K562 (cell line): Measurements from ENCODE around the gene ITSN1. TPM values are rescaled to one million over a fixed set of nuclear protein-coding genes. Genes with fewer than 3 reads are reported as not detected.
A peak's percentile ranks its signal among the peaks of the same experiment; 100 is the strongest.

ENCODE experiments used
- ATAC-seq: fragments of 200-7000 bp; cut with Tn5 transposase; 3 replicates; pipeline ENCODE4 v1.9.1; 2020; ENCODE audit warnings: moderate library complexity
- BruUV-seq: library from RNA; stranded (reverse); fragments of 400-500 nt; replicated peaks from 2 replicates; lab custom pipeline; 2021; lab: Mats Ljungman, UMichigan
- CTCF ChIA-PET: fragments of 300-600 bp; formaldehyde crosslinking; extraction: SDS; loops from one replicate; lab custom pipeline; 2021; ENCODE audit warnings: low intra/inter-chr PET ratio; lab: Yijun Ruan, JAX
- POLR2A ChIA-PET: fragments of 300-600, 350-650 bp; sonication (Branson Sonifier 250); formaldehyde crosslinking; extraction: SDS; loops from one replicate; lab custom pipeline; 2021; ENCODE audit warnings: antibody characterized with exemption, inconsistent platforms; lab: Yijun Ruan, JAX
- DNase-seq, 4 experiments: peaks; one replicate each; pipeline versions ENCODE4 v3.0.0 to v3.0.0-alpha.2; 2011 to 2018; ENCODE audit warnings: low spot score in 3 of 4, mixed read lengths in 3 of 4; ENCODE audit errors: extremely low read depth in 1 of 4
- FAIRE-seq: peaks from 2 replicates; lab custom pipeline; 2011; peaks lifted over from hg19 to GRCh38; lab: Jason Lieb, UNC
- H2AFZ ChIP-seq: 2 replicates; pipeline ENCODE4 v1.6.0; 2011; ENCODE audit warnings: low read depth, low read length, control low read depth, inconsistent platforms
- H3K27ac ChIP-seq: fragments of 200-600 bp; 3 replicates; pipeline ENCODE4 v1.8.0; 2011; ENCODE audit warnings: low read depth, mild to moderate bottlenecking, control low read depth, inconsistent platforms, low read length, moderate library complexity, mixed read lengths; ENCODE audit errors: extremely low read depth
- H3K27me3 ChIP-seq, 2 experiments: fragments of 300-600 bp in 1 of 2; 2 replicates in 1 of 2; 3 replicates in 1 of 2; pipeline versions ENCODE4 v1.6.0 to v1.8.0; 2011; ENCODE audit warnings: inconsistent platforms in 2 of 2, low read length in 2 of 2, mild to moderate bottlenecking in 1 of 2, mixed read lengths in 1 of 2, moderate library complexity in 1 of 2; ENCODE audit not compliant: control insufficient read depth in 2 of 2, insufficient read depth in 2 of 2
- H3K36me3 ChIP-seq: fragments of 300-600 bp; 3 replicates; pipeline ENCODE4 v1.8.0; 2011; ENCODE audit warnings: mild to moderate bottlenecking, low read length, inconsistent platforms; ENCODE audit not compliant: control insufficient read depth, insufficient read depth
- H3K4me1 ChIP-seq, 2 experiments: fragments of 200-600 bp in 1 of 2; replicated peaks in 1 of 2; 2 replicates in 1 of 2; 3 replicates in 1 of 2; pipeline versions ENCODE4 v1.5.1 to v1.8.0; 2011; ENCODE audit warnings: inconsistent platforms in 2 of 2, low read length in 2 of 2, mild to moderate bottlenecking in 1 of 2, mixed read lengths in 1 of 2, moderate library complexity in 1 of 2; ENCODE audit not compliant: control insufficient read depth in 2 of 2, insufficient read depth in 2 of 2
- H3K4me2 ChIP-seq: 2 replicates; pipeline ENCODE4 v1.6.1; 2011; ENCODE audit warnings: low read length, control low read depth, inconsistent platforms, mixed read lengths; ENCODE audit not compliant: insufficient read depth
- H3K4me3 ChIP-seq: fragments of 200-600 bp; sonication (generic), shearing (Covaris generic); 2 replicates; pipeline ENCODE4 v1.5.1; 2016; ENCODE audit warnings: control low read depth, inconsistent platforms
- H3K79me2 ChIP-seq: fragments of 200-600 bp; 3 replicates; pipeline ENCODE4 v1.8.0; 2011; ENCODE audit warnings: low read length, inconsistent platforms; ENCODE audit not compliant: control insufficient read depth, insufficient read depth
- H3K9ac ChIP-seq, 2 experiments: 2 replicates each; pipeline versions ENCODE4 v1.6.0 to v1.6.1; 2011; ENCODE audit warnings: low read depth in 2 of 2, low read length in 2 of 2, control low read depth in 1 of 2, inconsistent platforms in 1 of 2, mild to moderate bottlenecking in 1 of 2, mixed read lengths in 1 of 2; ENCODE audit not compliant: insufficient read depth in 1 of 2
- H3K9me1 ChIP-seq: one replicate; pipeline ENCODE4 v1.6.0; 2011; ENCODE audit warnings: inconsistent platforms, mild to moderate bottlenecking, low read length, moderate library complexity; ENCODE audit not compliant: control insufficient read depth, insufficient read depth
- H3K9me3 ChIP-seq: replicated peaks from 2 replicates; pipeline ENCODE4 v1.5.1; 2011; ENCODE audit warnings: low read depth, low read length, inconsistent platforms; ENCODE audit not compliant: control insufficient read depth, insufficient read depth
- H4K20me1 ChIP-seq: replicated peaks from 2 replicates; pipeline ENCODE4 v1.6.1; 2011; ENCODE audit warnings: low read length, inconsistent platforms, mixed read lengths; ENCODE audit not compliant: control insufficient read depth, insufficient read depth
- ATF3 ChIP-seq, 2 experiments: fragments of 450-650 bp in 1 of 2; sonication (generic) in 1 of 2; formaldehyde crosslinking in 1 of 2; IDR thresholded peaks in 1 of 2; conservative IDR thresholded peaks in 1 of 2; 2 replicates each; pipeline versions ENCODE4 v1.6.1 to v1.8.1; 2016 to 2023; ENCODE audit warnings: mild to moderate bottlenecking in 2 of 2, moderate library complexity in 2 of 2, inconsistent platforms in 1 of 2, missing genetic modification reagents in 1 of 2
- CCAR2 ChIP-seq: fragments of 200-400 bp; formaldehyde crosslinking; IDR thresholded peaks from 2 replicates; pipeline ENCODE4 v1.6.1; 2017; ENCODE audit warnings: mild to moderate bottlenecking, low read depth, low read length
- EZH2 ChIP-seq: IDR thresholded peaks from 2 replicates; pipeline ENCODE4 v1.6.1; 2012; ENCODE audit warnings: low read depth, mild to moderate bottlenecking, inconsistent platforms, low read length, borderline replicate concordance
- GATAD2B ChIP-seq: fragments of 450-650 bp; IDR thresholded peaks from 2 replicates; pipeline ENCODE4 v1.6.1; 2017; ENCODE audit warnings: mild to moderate bottlenecking, borderline replicate concordance
- GTF2B ChIP-seq: IDR thresholded peaks from 2 replicates; pipeline ENCODE4 v1.6.1; 2011; ENCODE audit not compliant: insufficient read length; ENCODE audit errors: extremely low read depth
- HBP1 ChIP-seq: fragments of 450-650 bp; formaldehyde crosslinking; IDR thresholded peaks from 2 replicates; pipeline ENCODE4 v1.4.0; 2022; ENCODE audit warnings: missing genetic modification characterization
- HDGF ChIP-seq: fragments of 450-650 bp; IDR thresholded peaks from 2 replicates; pipeline ENCODE4 v1.6.1; 2016
- PHF21A ChIP-seq: fragments of 450-650 bp; IDR thresholded peaks from 2 replicates; pipeline ENCODE4 v1.6.1; 2017; ENCODE audit warnings: low read depth, borderline replicate concordance
- SMAD1 ChIP-seq: fragments of 150-350 bp; IDR thresholded peaks from 2 replicates; pipeline ENCODE4 v1.6.1; 2014; ENCODE audit warnings: low read length, low read depth; ENCODE audit not compliant: partially characterized antibody
- SOX6 ChIP-seq: fragments of 450-650 bp; IDR thresholded peaks from 2 replicates; pipeline ENCODE4 v1.6.1; 2014; ENCODE audit warnings: mild to moderate bottlenecking
- SREBF1 ChIP-seq: fragments of 150-350 bp; IDR thresholded peaks from 2 replicates; pipeline ENCODE4 v1.6.1; 2014; ENCODE audit warnings: antibody characterized with exemption, low read depth, low read length, borderline replicate concordance
- SRSF3 ChIP-seq: fragments of 200-400 bp; formaldehyde crosslinking; IDR thresholded peaks from 2 replicates; pipeline ENCODE4 v1.6.1; 2016; ENCODE audit warnings: mild to moderate bottlenecking, low read length, moderate library complexity; ENCODE audit not compliant: insufficient read depth
- THAP7 ChIP-seq: fragments of 250-450 bp; sonication (Bioruptor Pico); IDR thresholded peaks from 2 replicates; pipeline ENCODE4 v1.5.0; 2021
- VEZF1 ChIP-seq: fragments of 200-800 bp; sonication (Bioruptor generic); IDR thresholded peaks from 2 replicates; pipeline ENCODE4 v1.6.1; 2017; ENCODE audit warnings: missing genetic modification characterization, missing compliant biosample characterization
- ZNF239 ChIP-seq: fragments of 250-450 bp; sonication (Bioruptor Pico); IDR thresholded peaks from 2 replicates; pipeline ENCODE4 v1.4.0; 2020; ENCODE audit warnings: mild to moderate bottlenecking
- ZNF347 ChIP-seq: fragments of 450-650 bp; formaldehyde crosslinking; IDR thresholded peaks from 2 replicates; pipeline ENCODE4 v1.4.0; 2020; ENCODE audit warnings: low read depth, mild to moderate bottlenecking, moderate library complexity
- ZNF830 ChIP-seq: fragments of 250-450 bp; sonication (Bioruptor Pico); IDR thresholded peaks from 2 replicates; pipeline ENCODE4 v1.5.0; 2021; ENCODE audit warnings: mild to moderate bottlenecking
- WGBS: fragments of 100-300 bp; shearing (Covaris generic); methylation state at CpG from one replicate; pipeline ENCODE4 v1.1.6; 2016; ENCODE audit warnings: low coverage, mixed read lengths; ENCODE audit not compliant: insufficient coverage; ENCODE audit errors: missing lambda C conversion rate; 5-methylcytosine and 5-hydroxymethylcytosine counted together
- in situ Hi-C: fragments of 300-500 bp; cut with MboI; formaldehyde crosslinking; loops from 4 replicates; pipeline ENCODE4 v1.15.0; 2018; ENCODE audit warnings: inconsistent platforms, mixed read lengths
- intact Hi-C: fragments of 100-400 bp; cut with micrococcal nuclease; formaldehyde crosslinking; loops from 2 replicates; pipeline ENCODE4 v1.14.2; 2022
- polyA plus RNA-seq, 8 experiments: library from polyadenylated mRNA; depleted of rRNA in 4 of 8; stranded (reverse) in 5 of 8; unstranded in 3 of 8; fragments of >200 nt; fragmentation: Nextera tagmentation in 2 of 8; fragmentation: Illumina TruSeq in 1 of 8; extraction: Ambion mirVana in 2 of 8; extraction: Trizol in 1 of 8; gene quantifications; 2 replicates each; pipeline versions ENCODE4 v1.2.1 to v1.2.3, GENCODE V29; 2011 to 2014; ENCODE audit warnings: inconsistent platforms in 1 of 8, missing spikeins in 1 of 8
- total RNA-seq, 7 experiments: library from RNA; depleted of rRNA in 6 of 7; stranded (reverse); fragments of >200 nt in 6 of 7; fragmentation: Illumina TruSeq in 2 of 7; extraction: Trizol in 2 of 7; gene quantifications; 2 replicates each; pipeline versions ENCODE4 v1.2.1 to v1.2.3, GENCODE V29; 2011 to 2021; ENCODE audit warnings: low replicate concordance in 1 of 7

The ITSN1 gene
- total and polyA plus RNA-seq, 9 of the 15 experiments (the other 6 are each of a cell fraction or from before 2014, with no cell fraction given), result 1.1 to 12.6 (median 4.8) TPM

GRCh38 chr21:33896691-33897090 is 254.4 kb downstream of the ITSN1 start (continued):
- TF ChIP-seq ATF3 (IDR thresholded peaks at IDR 0.05) (peak; percentile 71), ATF3 (CRISPR knock-in tag; conservative IDR thresholded peaks at IDR 0.05) (no peak), GATAD2B (no peak), ZNF347 (no peak), GTF2B (no peak)

- no TSS peak for BruUV-seq
- H3K4me1 ChIP-seq, result peaks cover 4 to 14% of the 10 kb centered on the region in 2 experiments; a peak in 4 of 5 replicates
- TF ChIP-seq ZNF239 (CRISPR knock-in tag) (no peak), SOX6 (no peak), SRSF3 (no peak), CCAR2 (no peak), HBP1 (no peak), VEZF1 (CRISPR knock-in tag) (no peak), SMAD1 (no peak), ZNF830 (CRISPR knock-in tag) (no peak), HDGF (no peak), SREBF1 (no peak), PHF21A (no peak), THAP7 (CRISPR knock-in tag) (no peak), EZH2 (no peak)
- H3K9ac ChIP-seq, result no peak overlapping the region
- no peak overlapping the region for H3K4me2 ChIP-seq
- H3K4me3 ChIP-seq, result no peak overlapping the region
- ATAC-seq, result no peak
- no peaks in the 10 kb centered on the region for H3K9me3 ChIP-seq
- no peaks in the 10 kb centered on the region for H3K79me2 ChIP-seq
- ChIA-PET POLR2A (interaction anchor here (0.6 kb wide), 1 partner anchor 16 kb away, joined by 3 read pairs; no protein-coding TSS in a partner anchor), CTCF (interaction anchor here (0.6 kb wide), 1 partner anchor 696 kb away, joined by 3 read pairs; no protein-coding TSS in a partner anchor)
- DNase-seq, result no peak
- intact Hi-C loops (no loop called here), in situ Hi-C loops (no loop called here)
- peaks cover 7% of the 10 kb centered on the region; the same call in 2 of the 3 replicates for H3K36me3 ChIP-seq
- H3K9me1 ChIP-seq, result no peaks in the 10 kb centered on the region
- no peak overlapping the region for H2AFZ ChIP-seq
- H3K27ac ChIP-seq, result no peak overlapping the region
- no peaks in the 10 kb centered on the region for H4K20me1 ChIP-seq
- no peak for FAIRE-seq
- WGBS, result 8% methylated on average over 5 of the region's 5 CpGs
- no peaks in the 10 kb centered on the region; a peak in 1 of 5 replicates for H3K27me3 ChIP-seq
These were observed 254.8 kb downstream of the ITSN1 start for GRCh38 chr21:33897098-33897497.
